GM21825 (cell line): ENCODE results near the gene MBD5.
"Not testable (repeated sequence)": the region's sequence is repeated elsewhere in the genome, so short reads cannot be mapped to it uniquely, and the experiment has no call there.

ENCODE experiments used
- ATAC-seq: cut with Tn5 transposase; IDR thresholded peaks from one replicate; pipeline ENCODE4 v1.9.1; 2021; ENCODE audit warnings: mild to moderate bottlenecking, moderate library complexity; ENCODE audit not compliant: unreplicated experiment

The MBD5 gene

DNA sequence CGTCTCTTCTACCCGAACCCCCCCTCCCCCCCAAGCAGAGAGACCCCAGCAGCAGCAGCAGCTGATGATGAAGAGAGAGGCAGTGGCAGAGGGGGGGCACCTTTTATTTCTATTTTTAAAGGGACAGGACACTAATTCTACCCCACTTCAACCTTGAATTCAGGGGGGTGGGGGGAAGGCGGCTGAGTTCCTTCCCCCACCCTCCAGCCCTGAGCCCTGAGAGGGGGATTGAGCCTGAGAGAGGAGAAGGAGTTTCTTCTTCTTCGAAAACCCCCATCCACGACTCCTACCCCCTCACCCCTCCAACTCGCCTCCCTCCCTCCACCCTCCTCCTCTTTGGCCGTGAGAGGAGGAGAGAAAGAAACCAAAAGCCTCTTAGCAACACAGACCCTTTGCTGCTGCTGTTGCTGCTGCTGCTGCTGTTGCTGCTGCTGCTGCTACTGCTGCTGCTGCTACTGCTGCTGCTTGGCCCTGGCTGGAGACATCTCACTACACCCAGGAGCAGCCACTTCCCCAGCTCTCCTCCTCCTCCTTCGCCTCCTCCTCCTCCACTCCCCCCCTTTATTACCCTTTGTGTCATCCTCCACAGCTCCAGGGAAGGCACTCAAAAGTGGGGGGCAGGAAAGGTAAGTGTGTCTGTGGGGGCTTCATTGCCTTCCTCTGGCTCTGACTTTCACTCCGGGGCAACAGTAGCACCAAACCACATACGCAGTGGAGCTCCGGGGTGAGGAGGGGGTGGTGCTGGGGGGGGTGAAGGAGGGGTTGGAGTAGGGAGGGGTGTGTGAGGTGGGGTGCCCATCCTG is at the start of gene MBD5:
MBD5 (plus strand) TSS at position 33 of the 803 bp plus-strand sequence.
- peak; percentile 29 for ATAC-seq

DNA sequence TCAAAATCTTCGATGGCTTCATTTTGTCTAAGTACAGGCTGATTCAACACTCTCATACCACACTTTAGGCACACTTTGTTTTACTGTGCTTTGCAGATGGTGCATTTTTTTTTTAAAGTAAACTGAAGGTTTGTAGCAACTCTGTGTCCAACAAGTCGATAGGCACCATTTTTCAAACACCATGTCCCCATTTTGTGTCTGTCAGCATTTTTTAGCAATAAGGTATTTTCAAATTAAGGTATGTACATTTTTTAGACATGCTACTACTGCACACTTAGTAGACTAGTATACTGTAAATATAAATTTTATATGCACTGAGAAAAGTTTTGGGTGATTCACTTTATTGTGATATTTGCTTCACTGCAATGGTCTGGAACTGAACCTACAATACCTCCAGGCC is 44.8 kb upstream of the MBD5 start:
- ATAC-seq, result no peak

DNA sequence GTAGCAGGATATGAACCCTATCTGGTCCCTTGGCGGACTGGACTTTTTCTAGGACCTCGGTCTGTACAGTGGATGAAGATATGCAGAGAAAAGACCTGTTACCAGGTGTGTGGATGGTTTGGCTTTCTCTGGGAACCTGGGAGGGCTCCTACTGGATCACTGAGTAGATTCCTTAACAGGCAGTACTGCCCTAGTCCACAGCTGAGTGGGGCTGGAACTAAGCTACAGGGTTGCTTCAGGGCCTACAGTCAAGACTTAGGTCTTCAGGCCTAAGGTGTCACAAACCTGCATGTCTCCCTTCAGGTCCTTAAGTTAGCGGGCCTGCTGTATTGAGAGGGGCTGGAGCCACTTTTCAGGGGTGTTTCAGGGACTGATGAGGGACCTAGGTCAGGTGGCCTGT is 43.2 kb upstream of the MBD5 start:
- ATAC-seq, result no peak

DNA sequence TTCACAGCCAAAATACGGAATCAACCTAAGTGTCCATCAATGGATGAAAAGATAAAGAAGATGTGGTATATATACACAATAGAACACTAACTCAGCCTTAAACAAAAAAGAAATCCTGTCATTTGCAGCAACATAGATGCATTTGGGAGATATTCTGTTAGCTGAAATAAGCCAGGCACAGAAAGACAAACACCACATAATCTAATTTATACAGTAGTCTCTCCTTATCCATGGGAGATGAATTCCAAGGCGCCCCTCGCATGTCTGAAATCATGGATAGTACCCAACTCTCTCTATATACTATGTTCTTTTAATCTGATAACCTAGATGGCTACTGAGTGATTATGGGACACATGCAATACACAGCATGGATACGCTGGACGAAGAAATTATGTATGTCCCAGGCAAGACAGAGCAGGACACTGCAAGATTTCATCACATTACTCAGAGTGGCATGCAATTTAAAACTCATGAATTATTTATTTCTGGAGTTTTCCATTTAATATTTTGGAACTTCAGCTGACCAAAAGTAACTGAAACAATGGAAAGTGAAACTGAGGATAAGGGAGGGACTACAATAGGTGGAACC is 39.9 kb upstream of the MBD5 start:
- no peak for ATAC-seq

DNA sequence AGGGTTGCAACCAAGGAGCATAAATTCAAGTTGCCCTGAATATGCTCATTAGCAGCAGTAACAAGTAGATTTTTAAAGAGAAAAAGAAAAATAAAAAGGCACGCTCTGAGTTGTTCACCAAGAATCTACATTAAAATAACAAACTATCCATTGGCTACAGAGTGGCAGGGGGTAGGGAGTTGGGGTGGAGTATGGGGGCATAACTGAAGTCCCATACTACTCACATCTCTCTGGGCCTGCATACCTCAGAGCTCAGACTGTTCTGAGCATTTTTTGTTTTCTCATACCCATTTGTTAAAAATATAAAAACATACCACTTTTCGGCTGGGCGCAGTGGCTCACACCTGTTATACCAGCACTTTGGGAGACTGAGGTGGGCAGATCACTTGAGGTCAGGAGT is 31.8 kb upstream of the MBD5 start:
- ATAC-seq, result no peak

DNA sequence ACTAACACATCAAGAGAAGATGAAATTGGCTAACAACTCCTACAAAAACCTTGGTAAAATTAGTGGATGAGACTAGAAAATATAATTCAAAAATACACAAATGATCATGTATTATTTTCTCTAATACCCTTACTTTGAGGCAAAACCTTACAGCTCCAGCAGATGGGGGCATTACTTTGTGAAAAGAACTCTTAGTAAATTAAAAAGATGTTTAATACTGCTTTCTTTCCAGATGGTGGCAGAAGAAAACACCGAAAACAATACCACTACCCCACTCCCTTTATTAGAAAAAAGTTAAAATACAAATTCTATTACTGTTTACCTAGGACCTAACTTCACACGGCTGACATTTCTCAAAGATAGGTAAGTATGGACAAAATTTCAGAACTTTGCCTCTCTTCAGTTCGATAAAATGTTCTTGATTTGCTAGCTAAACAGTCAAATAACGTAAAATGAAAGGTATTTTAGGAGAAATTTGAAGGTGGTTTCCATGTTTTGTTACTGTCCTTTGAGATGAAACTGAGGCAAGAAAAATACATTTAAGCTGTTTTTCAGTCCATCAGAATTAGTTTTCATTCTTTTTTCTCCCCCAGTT is 31.0 kb upstream of the MBD5 start:
- peak; percentile 86 for ATAC-seq

DNA sequence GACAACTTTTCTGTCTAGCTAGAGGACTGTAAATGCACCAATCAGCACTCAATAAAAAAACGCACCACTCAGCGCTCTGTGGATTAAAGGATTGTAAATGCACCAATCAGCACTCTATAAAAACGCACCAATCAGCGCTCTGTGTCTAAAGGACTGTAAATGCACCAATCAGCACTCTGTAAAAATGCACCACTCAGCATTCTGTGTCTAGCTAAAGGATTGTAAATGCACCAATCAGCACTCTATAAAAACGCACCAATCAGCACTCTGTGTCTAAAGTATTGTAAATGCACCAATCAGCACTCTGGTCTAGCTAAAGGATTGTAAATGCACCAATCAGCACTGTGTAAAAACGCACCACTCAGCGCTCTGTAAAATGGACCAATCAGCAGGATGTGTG is 25.9 kb upstream of the MBD5 start:
- ATAC-seq, result not testable (repeated sequence)

DNA sequence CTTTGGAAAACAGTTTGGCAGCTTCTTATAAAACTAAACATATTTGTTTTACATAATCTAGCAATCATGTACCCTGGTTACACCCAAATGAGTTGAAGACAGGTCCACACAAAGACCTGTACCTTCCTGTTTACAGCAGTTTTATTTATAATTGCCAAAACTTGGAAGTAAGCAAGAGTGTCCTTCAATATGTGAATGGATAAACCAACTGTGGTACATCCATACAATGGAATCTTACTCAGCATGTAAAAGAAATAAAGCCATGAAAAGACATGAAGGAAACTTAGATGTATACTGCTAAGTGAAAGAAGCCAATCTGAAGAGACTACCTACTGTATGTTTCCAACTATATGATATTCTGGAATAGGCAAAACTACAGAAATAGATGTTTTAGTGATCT is 24.1 kb upstream of the MBD5 start:
- no peak for ATAC-seq

DNA sequence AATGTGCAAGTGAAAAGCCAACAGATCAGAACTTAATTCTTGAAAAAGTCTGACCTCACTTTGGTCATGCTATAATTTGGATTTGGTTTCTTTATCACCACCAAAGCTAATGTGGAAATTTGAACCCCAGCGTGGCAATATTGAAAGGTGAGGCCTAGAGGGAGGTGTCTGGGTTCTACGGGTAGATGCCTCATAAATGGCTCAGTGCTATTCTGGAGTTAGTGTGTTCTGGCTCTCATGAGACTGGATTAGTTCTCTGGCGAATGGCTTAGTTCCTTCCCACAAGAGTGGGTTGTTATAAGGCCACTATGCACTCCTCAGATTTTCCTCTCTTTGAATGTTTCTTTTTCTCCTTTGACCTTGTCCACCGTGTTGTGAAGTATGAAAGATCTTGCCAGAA is 22.7 kb upstream of the MBD5 start:
- ATAC-seq, result no peak

DNA sequence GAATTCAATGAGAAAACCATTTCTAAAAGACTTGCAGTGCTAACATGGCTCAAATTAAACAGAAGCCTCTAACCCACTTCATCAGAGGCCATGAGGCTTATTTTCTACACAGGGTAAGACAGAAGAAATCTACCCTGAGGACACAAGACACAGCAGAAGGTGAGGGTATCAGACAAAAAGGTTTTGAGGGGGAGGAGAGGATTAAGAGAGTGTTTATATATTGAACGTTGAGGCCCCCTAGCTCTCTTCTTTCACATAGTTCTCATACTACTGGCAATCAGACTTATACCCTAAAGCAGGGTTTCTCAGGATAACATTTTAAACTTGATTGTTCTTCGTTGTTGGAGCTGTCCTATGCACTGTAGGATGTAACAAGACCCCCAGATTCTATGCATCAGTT is 21.8 kb upstream of the MBD5 start:
- no peak for ATAC-seq

DNA sequence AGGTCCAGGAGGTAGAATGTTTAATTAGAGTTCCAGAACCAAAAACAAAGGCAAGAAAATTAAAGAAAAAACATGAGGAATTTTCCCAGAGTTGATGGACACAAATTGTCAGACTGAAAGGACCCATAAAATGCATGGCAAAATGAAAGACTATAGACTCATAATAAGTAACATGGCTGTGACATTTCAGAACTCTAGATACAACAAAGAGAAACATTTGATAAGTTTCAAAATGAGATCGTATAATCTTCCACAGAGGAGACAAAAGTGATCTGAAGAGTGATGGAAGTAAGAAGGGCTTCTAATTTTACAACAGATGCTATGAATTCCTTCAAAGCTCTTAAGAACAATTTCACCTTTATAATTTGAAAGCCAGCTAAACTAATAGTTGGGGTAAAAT is 20.8 kb upstream of the MBD5 start:
- no peak for ATAC-seq

DNA sequence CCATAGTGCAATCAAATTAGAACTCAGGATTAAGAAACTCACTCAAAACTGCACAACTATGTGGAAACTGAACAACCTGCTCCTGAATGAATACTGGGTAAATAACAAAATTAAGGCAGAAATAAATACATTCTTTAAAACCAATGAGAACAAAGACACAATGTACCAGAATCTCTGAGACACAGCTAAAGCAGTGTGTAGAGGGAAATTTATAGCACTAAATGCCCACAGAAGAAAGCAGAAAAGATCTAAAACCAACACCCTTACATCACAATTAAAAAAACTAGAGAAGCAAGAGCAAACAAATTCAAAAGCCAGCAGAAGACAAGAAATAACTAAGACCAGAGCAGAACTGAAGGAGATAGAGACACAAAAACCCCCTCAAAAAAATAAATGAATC is 18.5 kb upstream of the MBD5 start:
- ATAC-seq, result not testable (repeated sequence)

DNA sequence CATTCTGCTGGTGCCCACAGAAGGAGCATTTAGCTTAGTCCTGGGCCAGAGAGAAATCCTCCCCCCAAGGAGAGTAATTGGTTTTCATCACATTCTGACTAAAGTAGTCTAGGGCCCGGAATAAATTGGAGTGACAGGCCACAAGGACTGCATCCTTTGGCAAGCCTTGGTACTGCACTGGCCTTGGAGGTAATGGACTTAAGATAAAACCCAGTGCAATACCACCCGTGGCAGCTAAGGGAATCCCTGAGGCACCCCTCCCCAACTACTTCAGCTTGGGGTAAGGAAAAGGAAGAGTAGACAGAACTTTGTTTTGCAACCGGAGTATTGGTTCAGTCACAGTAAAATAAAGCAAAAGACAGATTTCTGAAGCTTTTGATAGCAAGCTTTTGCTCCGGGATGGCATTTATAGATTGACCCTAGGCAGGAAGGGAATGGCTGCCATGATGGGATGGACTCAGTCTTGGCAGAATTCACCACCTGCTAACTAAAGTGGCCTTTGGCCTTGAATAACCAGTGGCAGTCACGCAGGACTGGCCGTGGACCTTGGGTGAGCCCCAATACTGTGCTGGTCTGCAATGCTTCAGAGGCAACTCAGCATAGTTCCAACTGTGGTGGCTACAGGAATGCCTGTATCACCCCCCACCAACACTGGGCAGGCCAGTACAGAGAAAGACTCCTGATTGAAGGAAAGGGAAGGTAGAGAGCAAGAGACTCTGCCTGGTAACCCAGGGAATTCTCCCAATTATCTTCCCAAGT is 14.5 kb upstream of the MBD5 start:
- no peak for ATAC-seq

DNA sequence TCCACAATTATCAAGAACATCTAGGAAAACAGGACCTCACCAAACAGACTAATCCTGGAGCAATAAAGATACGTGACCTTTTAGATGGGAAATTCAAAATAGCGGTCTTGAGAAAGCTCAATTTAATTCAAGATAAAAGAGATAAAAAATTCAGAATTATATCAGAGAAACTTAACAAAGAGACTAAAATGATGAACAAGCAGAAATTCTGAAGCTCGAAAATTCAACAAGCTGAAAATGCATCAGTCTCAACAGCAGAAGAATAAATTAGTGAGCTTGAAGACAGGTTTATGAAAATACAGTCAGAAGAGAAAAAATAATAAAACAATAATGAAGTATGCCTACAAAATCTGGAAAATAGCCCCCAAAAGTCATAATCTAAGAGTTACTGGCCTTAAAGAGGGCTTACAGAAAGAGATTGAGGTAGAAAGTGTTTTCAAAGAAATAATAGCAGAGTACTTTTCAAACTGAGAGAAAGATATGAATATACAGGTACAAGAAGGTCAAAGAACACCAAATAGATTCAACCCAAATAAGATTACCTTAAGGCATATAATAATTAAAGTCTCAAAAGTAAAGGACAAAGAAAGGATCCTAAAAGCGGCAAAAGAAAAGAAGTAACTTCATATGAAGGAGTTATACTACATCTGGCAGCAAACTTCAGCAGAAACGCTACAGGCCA is 13.5 kb upstream of the MBD5 start:
- ATAC-seq, result no peak

DNA sequence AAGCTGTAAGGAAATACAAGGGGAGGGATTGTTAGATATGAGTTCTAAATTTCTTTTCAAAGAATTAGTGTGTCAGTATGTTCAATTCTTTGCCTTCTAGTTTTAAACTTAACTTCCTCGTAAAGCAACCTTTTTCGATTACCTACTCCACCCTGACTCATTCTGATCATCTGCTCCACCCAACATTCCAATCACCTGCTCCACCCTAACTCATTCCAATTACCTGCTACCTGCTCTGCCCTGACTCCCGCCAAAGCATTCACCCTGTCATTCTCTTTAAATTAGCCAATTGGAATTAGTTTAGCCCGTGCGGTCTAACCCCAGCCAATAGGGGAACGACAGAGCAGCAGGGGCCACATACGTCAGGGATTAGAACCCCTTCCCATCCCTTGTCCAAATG is 12.5 kb upstream of the MBD5 start:
- not testable (repeated sequence) for ATAC-seq

DNA sequence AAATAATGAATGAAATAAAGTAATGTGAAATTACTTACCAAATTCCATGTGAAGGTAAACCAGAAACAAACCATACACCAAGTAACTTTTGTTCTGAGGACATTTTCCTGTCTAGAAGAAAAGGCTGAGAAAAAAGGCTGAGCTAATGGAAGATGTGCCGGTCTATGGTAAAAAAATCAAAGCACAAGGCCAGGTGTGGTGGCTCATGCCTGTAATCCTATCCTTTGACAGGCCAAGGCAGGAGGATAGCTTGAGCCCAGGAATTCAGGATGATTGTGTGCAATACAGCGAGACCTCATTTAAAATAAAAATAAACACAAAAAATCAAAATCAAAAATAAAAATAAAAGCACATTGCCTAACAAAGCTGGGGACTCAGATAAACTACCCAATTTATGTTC is 7.0 kb upstream of the MBD5 start:
- no peak for ATAC-seq

DNA sequence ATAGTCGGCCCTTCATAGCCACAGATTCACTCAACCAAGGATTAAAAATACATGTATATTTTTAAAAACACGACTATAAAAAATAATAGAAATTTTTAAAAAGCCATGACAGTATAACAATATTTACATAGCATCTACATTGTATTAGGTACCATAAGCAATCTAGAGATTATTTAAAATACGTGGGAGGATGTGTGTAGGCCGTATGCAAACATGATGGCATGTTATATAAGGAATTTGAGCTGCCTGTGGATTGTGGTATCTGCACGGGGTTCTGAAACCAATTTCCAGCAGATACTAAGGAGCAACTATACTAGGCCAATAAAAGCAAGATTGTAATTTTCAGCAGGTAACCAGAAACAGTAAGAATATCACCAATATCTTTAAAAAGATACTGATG is 6.3 kb upstream of the MBD5 start:
- no peak for ATAC-seq

DNA sequence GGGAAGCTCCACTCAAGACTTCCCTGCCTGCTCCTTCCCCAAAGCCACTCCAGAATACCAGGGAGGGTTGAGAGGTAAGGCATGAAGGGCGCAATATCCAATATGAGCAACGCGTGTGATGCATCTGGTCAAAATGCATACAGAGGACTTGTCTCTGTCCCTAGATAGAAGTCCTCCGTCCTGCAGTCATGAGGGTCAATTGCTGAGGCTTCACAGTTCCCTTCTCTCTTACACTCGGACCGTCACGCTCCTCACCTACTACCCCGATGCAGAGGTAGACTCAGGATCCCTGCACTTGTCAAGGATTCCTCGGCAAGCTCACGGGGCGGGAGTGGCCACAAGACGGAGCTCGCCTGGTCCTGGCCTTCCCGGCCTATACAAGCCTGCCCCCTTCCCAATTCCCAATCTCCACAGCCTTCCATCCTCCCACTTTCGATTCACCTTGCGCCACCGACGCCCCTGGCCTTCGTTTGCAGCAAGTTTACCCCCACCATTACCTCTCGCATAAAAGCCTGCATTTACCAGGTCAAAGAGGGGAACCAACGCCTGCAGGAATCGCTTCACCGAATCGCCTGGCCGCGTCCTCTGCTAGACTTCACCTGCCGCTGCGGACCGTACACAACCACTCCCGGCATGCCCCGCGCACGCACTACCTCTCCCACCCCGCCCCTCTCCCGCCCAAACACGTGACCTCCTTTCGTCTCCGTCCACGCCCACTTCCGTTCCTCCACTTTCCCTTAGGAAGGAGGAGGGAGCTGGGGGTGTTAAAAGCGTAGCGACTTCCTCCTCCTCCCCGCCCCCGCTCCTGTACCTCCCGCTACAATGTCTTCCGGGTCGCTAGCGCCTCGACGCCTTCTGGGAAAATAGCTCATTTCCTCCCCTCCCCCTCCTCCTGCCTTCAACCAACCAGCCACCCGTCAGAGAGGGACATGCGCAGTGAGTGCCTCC is 506 bp upstream of the MBD5 start, which contains the start of gene ORC4:
ORC4 (minus strand) TSS at position 627 of the 948 bp plus-strand sequence. CDS start 44,779 bp downstream, outside the sequence.
- peak; percentile 85 for ATAC-seq

DNA sequence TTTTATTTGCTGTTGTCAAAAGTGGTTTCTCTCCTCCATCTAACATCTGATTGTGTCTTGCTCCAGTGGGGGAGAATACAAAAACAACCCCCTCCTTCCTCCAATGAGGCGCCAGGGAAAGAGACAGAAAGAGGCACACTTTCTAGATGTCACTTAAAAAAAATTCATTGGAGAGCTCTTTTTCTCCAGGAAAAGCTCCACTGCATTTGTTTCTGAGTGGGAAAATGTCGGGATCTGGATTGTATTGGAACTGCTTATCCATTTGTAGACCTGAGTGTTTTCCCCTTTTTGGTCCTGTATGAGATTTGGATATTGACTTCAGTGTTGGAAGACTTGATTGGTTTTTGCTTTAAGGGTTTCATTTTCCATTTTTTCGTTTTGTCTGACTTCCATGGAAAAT is 995 bp downstream of the MBD5 start:
- no peak for ATAC-seq

DNA sequence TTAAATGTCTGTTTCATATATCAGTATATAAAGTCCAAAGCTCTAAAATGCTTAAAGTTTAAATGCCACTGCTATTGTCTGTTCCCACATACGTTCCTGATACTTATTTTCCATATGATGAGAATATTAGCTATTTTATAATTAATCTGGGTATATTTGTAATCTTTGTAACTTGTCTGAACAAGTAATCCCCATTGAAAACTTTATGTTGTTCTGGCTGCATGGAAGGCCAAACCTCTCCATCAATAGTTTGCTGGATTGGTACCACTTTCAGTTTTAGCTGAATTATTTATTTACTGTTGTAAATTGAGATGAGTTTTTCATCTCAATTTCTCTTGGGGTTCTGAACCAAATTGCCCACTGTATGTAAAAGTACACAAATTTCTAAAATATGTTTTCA is 1.5 kb downstream of the MBD5 start:
- no peak for ATAC-seq
